Prostate gland (tissue), 2 donors: ENCODE measurements around the gene LRRC71. TPM values are rescaled to one million over a fixed set of nuclear protein-coding genes. Genes with fewer than 3 reads are reported as not detected.

Experiments
- DNase-seq: peaks from one replicate; pipeline ENCODE4 v3.0.0-alpha.2; 2019; ENCODE audit warnings: low spot score
- H3K27ac ChIP-seq, 2 donors: fragments of 200-600 bp; sonication (generic); 2 replicates each; pipeline ENCODE4 v1.5.1; 2017 to 2019
- H3K27me3 ChIP-seq: fragments of 200-600 bp; sonication (generic); replicated peaks from 2 replicates; pipeline ENCODE4 v1.5.1; 2019; ENCODE audit not compliant: insufficient read depth
- H3K36me3 ChIP-seq, 2 donors: fragments of 200-600 bp; sonication (generic); 1 replicate in 1 of 2; 2 replicates in 1 of 2; pipeline versions ENCODE4 v1.5.1 to v1.8.1; 2017 to 2019
- H3K4me1 ChIP-seq: fragments of 200-600 bp; sonication (generic); replicated peaks from 2 replicates; pipeline ENCODE4 v1.5.1; 2019
- H3K4me3 ChIP-seq, 2 donors: fragments of 200-600 bp; sonication (generic); 2 replicates each; pipeline ENCODE4 v1.5.1; 2017 to 2019
- H3K9me3 ChIP-seq: fragments of 200-600 bp; sonication (generic); 2 replicates; pipeline ENCODE4 v1.5.1; 2017
- POLR2A ChIP-seq: fragments of 450-650 bp; IDR thresholded peaks from one replicate; pipeline ENCODE4 v1.6.1; 2016; ENCODE audit warnings: antibody characterized with exemption, mild to moderate bottlenecking
- POLR2AphosphoS5 ChIP-seq: sonication (generic); formaldehyde crosslinking; IDR thresholded peaks from one replicate; pipeline ENCODE4 v1.6.1; 2017; ENCODE audit warnings: antibody characterized with exemption
- WGBS: methylation state at CpG from one replicate; pipeline ENCODE4 v1.1.5; 2018; 5-methylcytosine and 5-hydroxymethylcytosine counted together
- intact Hi-C: fragments of 100-400 bp; cut with DNase I; formaldehyde crosslinking; loops from one replicate; pipeline ENCODE4 v1.14.2; 2022
- total RNA-seq, 2 donors: library from RNA; depleted of rRNA; stranded (reverse); fragments of >200 nt; gene quantifications; one replicate each; pipeline ENCODE4 v1.1.0, GENCODE V29; 2016
- TF ChIP-seq, protein P1 (sequence below), 4 experiments: fragments of 200-600 bp in 2 of 4; fragments of 450-650 bp in 2 of 4; sonication (generic) in 2 of 4; IDR thresholded peaks; 1 replicate in 3 of 4; 2 replicates in 1 of 4; pipeline ENCODE4 v1.5.1; 2016 to 2019; ENCODE audit warnings: antibody characterized with exemption in 4 of 4, mild to moderate bottlenecking in 2 of 4, moderate library complexity in 2 of 4

LRRC71 gene
- total RNA-seq, 2 donors from 2014 or later: 3.7 TPM; not detected in 1

DNA sequence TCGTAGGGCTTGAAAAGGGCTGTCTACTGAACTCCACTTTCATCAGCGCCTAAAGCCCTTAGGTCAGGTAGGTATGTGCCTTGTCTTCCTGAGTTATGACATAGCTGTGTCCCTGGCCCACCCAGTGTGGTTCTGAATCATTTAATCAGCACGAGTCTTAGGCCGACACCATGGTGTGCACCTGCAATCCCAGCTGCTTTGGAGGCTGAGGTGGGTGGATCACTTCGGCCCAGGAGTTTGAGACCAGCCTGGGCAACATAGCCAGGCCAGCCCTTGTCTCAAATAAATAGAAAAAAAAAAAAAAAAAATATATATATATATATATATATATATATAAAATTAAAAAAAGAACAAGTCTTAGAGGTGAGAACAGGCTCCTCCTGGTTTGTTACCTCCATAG is 15.8 kb downstream of the LRRC71 start:
- Histone ChIP-seq H3K36me3 (peaks cover 0 to 5% of the 10 kb centered on the region in 2 donors), H3K9me3 (no peaks in the 10 kb centered on the region), H3K4me1 (no peaks in the 10 kb centered on the region), H3K27me3 (no peaks in the 10 kb centered on the region), H3K4me3 (no peak overlapping the region), H3K27ac (no peak overlapping the region)
- TF ChIP-seq, protein P1, sequence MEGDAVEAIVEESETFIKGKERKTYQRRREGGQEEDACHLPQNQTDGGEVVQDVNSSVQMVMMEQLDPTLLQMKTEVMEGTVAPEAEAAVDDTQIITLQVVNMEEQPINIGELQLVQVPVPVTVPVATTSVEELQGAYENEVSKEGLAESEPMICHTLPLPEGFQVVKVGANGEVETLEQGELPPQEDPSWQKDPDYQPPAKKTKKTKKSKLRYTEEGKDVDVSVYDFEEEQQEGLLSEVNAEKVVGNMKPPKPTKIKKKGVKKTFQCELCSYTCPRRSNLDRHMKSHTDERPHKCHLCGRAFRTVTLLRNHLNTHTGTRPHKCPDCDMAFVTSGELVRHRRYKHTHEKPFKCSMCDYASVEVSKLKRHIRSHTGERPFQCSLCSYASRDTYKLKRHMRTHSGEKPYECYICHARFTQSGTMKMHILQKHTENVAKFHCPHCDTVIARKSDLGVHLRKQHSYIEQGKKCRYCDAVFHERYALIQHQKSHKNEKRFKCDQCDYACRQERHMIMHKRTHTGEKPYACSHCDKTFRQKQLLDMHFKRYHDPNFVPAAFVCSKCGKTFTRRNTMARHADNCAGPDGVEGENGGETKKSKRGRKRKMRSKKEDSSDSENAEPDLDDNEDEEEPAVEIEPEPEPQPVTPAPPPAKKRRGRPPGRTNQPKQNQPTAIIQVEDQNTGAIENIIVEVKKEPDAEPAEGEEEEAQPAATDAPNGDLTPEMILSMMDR (IDR thresholded peaks at IDR 0.05): no peak
- TF ChIP-seq POLR2A: no peak
- no peak for TF ChIP-seq POLR2AphosphoS5
- DNase-seq: no peak
- 93% methylated on average over 5 of the region's 5 CpGs for WGBS
- intact Hi-C loops: no loop called here

DNA sequence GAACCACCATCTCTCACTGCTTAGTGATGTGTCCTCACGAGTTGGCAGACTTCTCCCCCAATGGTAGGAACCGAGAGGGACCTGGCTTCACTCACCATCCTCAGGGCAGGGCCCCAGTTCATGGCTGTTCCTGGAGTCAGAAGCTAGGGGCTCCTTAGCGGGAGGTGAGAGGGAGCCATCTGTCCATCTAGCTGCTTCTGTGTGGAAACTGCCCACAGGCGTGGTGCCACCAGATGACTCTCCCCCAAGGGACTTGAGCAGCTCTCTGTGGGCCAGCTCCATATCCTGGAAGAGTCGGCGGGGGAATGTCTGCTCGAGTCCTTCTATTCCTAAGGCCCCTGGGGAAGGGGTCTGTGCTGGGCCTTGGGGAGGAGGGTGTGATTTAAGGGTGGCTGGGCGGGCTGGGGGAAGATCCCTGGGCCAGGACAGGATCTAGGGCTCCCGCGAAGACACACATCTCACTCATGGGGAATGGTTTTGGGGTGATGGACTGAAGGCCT is 16.3 kb downstream of the LRRC71 start:
- TF ChIP-seq, protein P1 (IDR thresholded peaks at IDR 0.05): no peak
- TF ChIP-seq POLR2AphosphoS5: no peak
- no peak for TF ChIP-seq POLR2A
- no peak for DNase-seq
- H3K4me1 ChIP-seq: no peaks in the 10 kb centered on the region
- no peak overlapping the region for H3K27ac ChIP-seq
- no peaks in the 10 kb centered on the region for H3K27me3 ChIP-seq
- intact Hi-C loops: no loop called here
- H3K9me3 ChIP-seq: no peaks in the 10 kb centered on the region
- WGBS: 82% methylated on average over 10 of the region's 10 CpGs
- peaks cover 0 to 9% of the 10 kb centered on the region in 2 donors for H3K36me3 ChIP-seq
- no peak overlapping the region for H3K4me3 ChIP-seq

DNA sequence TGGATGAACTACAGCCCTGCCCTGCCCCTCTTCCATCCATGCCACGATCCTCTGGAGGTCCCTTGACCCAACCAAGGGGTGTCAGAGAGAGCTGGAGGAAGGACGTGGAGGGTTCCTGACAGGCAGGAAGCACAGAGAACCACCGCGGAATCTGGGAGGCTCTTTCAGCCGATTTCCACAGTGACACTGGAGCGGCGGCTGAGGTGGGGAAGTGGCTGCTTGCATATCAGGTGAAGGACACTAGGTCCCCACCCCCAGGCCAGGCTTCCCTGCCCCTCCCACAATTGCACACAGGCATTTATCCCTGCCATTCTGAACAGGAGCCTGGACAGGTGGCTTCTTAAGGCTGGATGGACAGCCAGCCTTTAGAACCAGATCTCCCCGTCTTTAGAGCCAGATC is 17.5 kb downstream of the LRRC71 start:
- no peaks in the 10 kb centered on the region for H3K9me3 ChIP-seq
- no peak overlapping the region for H3K27ac ChIP-seq
- H3K4me3 ChIP-seq: no peak overlapping the region
- H3K27me3 ChIP-seq: no peaks in the 10 kb centered on the region
- H3K36me3 ChIP-seq: peaks cover 0 to 9% of the 10 kb centered on the region in 2 donors
- WGBS: 74% methylated on average over 8 of the region's 8 CpGs
- DNase-seq: no peak
- intact Hi-C loops: no loop called here
- H3K4me1 ChIP-seq: no peaks in the 10 kb centered on the region
- TF ChIP-seq POLR2AphosphoS5 (no peak), POLR2A (no peak)
- TF ChIP-seq, protein P1 (IDR thresholded peaks at IDR 0.05): no peak

DNA sequence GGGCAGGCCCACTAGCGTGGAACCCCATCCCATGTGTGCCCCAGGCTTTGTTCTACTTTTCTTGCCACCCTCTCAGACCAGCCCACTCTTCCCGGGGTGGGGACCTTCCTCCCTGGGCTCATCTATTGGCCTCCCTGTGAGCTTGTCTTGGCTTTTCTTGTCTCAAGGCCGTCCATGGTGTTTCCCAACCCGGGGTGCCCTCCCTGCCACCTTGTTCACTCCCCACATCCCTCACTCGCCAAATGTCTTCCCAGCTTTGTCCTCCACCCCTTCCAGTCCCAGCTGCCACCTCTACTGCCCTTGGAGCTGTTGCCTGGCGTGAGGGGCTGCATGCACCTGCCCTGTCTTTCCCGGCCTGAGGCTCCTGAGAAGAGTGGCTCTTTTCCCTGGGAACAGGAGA is 18.4 kb downstream of the LRRC71 start:
- whole genome bisulfite sequencing: 87% methylated on average over 7 of the region's 7 CpGs
- Histone ChIP-seq H3K27ac (no peak overlapping the region), H3K4me3 (no peak overlapping the region), H3K4me1 (no peaks in the 10 kb centered on the region), H3K27me3 (no peaks in the 10 kb centered on the region), H3K9me3 (no peaks in the 10 kb centered on the region), H3K36me3 (peaks cover 0 to 9% of the 10 kb centered on the region in 2 donors)
- TF ChIP-seq, protein P1 (IDR thresholded peaks at IDR 0.05): no peak
- no peak for TF ChIP-seq POLR2A
- no peak for TF ChIP-seq POLR2AphosphoS5
- intact Hi-C loops: no loop called here
- no peak for DNase-seq

DNA sequence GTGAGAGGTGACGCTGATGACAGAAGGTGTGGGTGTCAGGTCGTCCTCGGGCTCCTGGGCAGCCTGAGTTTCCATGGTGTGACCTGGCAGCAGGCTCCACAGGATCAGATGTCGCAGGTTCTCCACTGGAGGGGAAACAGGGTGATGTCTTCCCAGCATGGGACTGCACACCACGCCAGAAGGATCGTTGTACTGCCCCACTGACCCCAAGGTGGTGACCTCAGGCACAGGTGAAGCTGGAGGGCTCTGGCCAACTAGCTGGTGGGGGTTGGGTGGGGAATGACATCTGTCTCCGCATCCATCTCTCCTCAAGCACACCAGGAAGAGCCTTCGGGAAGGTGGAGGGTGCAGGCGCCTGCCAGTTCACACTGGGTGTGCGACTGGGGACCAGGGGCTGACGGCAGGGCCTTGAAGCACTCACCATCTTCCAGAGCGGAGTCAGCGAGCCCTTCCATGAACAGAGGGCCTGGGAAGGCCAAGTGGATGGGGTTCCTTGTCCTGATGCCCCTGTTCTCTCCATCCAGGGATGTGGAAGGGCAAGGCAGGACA is 19.4 kb downstream of the LRRC71 start:
- no peak for TF ChIP-seq POLR2AphosphoS5
- no peak for TF ChIP-seq POLR2A
- TF ChIP-seq, protein P1 (IDR thresholded peaks at IDR 0.05): no peak
- H3K4me1 ChIP-seq: no peaks in the 10 kb centered on the region
- DNase-seq: no peak
- no peak overlapping the region for H3K27ac ChIP-seq
- no peak overlapping the region for H3K4me3 ChIP-seq
- no peaks in the 10 kb centered on the region for H3K9me3 ChIP-seq
- 85% methylated on average over 13 of the region's 13 CpGs for WGBS
- intact Hi-C loops: no loop called here
- no peaks in the 10 kb centered on the region for H3K27me3 ChIP-seq
- peaks cover 0 to 9% of the 10 kb centered on the region in 2 donors for H3K36me3 ChIP-seq
